ENCODE data around the gene UBE3B. TPM values are rescaled to one million over a fixed set of nuclear protein-coding genes. Genes with fewer than 3 reads are reported as not detected.
A peak's percentile ranks its signal among the peaks of the same experiment; 100 is the strongest.
"Not testable (repeated sequence)": the region's sequence is repeated elsewhere in the genome, so short reads cannot be mapped to it uniquely, and the experiment has no call there.

UBE3B gene
- total RNA-seq, 2 donors from 2014 or later = 40.4 to 54.8 TPM

GRCh38 chr12:109464642-109465351, 12.6 kb upstream of the UBE3B start:
- ATAC-seq (no peak), DNase-seq (no peak)
- intact Hi-C loops (cut with DNase I) = no loop called here

GRCh38 chr12:109466305-109466704, 11.1 kb upstream of the UBE3B start:
- DNase-seq (no peak), ATAC-seq (no peak)
- intact Hi-C loops (cut with DNase I) = no loop called here

GRCh38 chr12:109466821-109467220, 10.6 kb upstream of the UBE3B start:
- intact Hi-C loops (cut with DNase I) = no loop called here
- DNase-seq = no peak
- peak in 1 of 2 donors; percentile 17 for ATAC-seq

DNA sequence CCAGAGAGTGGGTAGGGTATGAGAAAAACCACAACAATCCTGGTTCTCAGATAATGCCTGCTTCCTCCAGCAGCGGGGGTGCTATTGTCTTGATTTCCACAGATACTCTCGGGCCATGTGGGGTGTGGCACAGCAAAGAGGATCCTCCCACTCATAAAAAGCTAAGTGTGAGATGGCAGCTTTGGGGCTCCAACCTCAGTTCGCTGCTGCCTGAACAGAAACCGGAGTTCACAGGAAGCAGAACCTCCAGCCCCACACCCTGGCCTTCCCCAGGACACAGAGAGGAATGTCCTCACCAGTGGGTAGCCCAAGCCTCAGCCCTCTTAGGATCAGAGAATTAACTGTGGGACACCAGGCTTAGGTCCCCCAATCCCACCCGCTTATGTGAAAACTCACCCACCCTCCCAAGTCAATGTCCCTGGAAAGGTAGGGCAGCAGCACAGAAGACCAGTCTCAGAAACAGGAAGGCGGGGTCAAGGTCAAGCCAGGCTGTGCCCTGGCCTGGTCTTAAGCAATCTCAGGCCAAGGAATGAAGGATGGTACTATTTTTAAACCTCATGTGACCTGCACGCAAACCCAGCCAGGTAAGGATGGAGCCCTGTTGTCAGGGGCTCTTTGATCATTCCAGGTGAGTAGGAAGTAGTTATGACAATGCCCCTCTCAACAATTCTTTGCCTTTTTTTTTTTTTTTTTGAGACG, 9.3 kb upstream of the UBE3B start:
- ATAC-seq = no peak
- intact Hi-C loops (cut with DNase I) = no loop called here
- no peak for DNase-seq

DNA sequence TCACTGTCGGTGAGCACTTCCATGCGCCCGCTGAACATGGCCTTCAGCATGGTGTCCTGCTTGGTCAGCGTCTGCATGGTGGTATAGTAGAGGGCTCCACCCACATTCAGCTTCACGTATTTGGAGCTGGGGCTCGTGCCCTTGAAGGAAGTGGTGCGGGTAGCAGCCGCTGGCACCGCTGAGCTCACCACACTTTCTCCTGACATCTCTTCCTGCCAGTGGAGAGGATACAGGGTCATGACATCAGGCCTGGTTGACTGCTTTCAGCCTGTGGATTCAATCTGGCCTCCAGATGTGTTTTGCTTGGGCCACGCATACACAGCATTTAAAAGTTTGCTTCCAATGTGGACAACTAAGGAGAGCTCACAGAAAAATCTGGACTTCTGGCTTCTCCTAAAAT, 7.9 kb upstream of the UBE3B start:
- ATAC-seq = no peak

GRCh38 chr12:109473006-109473405, 4.4 kb upstream of the UBE3B start:
- intact Hi-C loops (cut with DNase I) = loop anchor here in 1 of 2 donors (10.0 kb wide), 1 partner anchor 48 kb away; no protein-coding TSS in a partner anchor
- ATAC-seq = no peak
- no peak for DNase-seq

More for the DNA sequence above, 7.9 kb upstream of the UBE3B start:
- intact Hi-C loops (cut with DNase I) = no loop called here
- no peak for DNase-seq

DNA sequence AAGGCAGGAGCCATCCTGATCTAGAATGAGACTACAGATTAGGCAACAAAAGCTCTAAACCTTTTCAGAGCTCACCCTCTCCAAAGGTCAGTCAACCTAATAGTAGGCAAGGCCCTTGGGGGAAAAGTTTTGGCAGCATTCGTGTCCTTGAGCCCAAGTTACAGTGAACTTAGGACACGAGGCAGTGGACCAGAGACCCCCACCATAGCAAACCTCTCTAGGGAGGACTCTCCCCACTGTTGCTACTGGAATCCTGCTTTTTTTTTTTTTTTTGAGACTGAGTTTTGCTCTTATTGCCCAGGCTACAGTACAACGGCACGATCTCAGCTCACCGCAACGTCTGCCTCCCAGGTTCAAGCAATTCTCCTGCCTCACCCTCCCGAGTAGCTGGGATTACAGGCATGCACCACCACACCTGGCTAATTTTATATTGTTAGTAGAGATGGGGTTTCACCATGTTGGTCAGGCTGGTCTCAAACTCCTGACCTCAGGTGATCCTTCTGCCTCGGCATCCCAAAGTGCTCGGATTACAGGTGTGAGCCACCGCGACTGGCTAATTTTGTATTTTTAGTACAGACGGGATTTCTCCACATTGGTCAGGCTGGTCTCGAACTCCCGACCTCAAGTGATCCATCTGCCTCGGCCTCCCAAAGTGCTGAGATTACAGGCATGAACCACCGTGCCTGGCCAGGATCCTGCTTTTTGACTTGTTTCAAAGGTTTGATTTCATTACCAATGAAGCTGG, 3.7 kb upstream of the UBE3B start:
- not testable (repeated sequence) for ATAC-seq, DNase-seq
- intact Hi-C loops (cut with DNase I) = loop anchor here in 1 of 2 donors (10.0 kb wide), 1 partner anchor 49 kb away; no protein-coding TSS in a partner anchor

GRCh38 chr12:109475121-109475520, 2.3 kb upstream of the UBE3B start:
- no peak for DNase-seq
- intact Hi-C loops (cut with DNase I) = loop anchor here in 1 of 2 donors (10.0 kb wide), 1 partner anchor 50 kb away; no protein-coding TSS in a partner anchor
- no peak for ATAC-seq

- ATAC-seq = no peak
- intact Hi-C loops (cut with DNase I) = loop anchor here (2.0 to 10.0 kb wide), 2 partner anchors 43 to 51 kb away; no protein-coding TSS in a partner anchor
- no peak for DNase-seq
Observed at GRCh38 chr12:109475993-109476806, 1.2 kb upstream of the UBE3B start.

DNA sequence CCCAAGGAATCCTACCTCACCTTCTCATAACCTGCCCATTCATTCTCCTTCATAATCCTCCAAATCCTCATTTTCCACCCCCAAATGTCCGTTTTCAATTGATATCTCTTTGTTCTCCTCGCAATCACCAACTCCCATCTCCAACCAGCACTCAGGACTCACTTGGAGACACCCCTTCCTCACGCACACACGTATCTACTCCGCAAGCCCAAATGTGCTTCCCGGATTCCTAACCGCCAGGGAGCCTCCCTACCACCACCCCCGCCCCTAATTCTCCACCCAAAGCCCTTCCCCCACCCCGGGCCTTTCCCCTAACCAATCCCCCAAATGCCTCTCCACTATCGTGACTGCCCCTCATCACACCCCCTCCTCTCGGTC, 638 bp upstream of the UBE3B start:
- ATAC-seq (peak; percentile 2 to 27), DNase-seq (no peak)
- intact Hi-C loops (cut with DNase I) = loop anchor here (2.0 to 10.0 kb wide), 2 partner anchors 44 to 52 kb away; no protein-coding TSS in a partner anchor

DNA sequence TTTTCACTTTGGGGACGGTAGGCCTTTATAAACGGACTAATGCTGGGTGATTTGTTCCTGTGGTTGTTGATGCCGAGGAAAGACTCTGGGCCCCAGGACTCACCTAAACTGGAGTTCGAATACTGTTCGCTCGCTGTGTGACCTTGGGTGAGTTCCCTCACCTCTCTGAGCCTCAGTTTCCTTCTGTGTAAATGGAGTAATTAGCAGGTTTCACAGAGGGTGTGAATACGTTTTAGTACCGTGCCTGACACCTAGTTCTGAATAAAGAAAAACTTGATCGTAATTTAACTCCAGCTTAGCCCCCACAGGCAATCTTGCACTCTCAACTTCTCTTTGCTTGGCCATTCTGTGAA, 505 bp downstream of the UBE3B start:
- intact Hi-C loops (cut with DNase I) = loop anchor here (2.0 to 10.0 kb wide), 2 partner anchors 45 to 53 kb away; no protein-coding TSS in a partner anchor
- DNase-seq (no peak), ATAC-seq (no peak)

DNA sequence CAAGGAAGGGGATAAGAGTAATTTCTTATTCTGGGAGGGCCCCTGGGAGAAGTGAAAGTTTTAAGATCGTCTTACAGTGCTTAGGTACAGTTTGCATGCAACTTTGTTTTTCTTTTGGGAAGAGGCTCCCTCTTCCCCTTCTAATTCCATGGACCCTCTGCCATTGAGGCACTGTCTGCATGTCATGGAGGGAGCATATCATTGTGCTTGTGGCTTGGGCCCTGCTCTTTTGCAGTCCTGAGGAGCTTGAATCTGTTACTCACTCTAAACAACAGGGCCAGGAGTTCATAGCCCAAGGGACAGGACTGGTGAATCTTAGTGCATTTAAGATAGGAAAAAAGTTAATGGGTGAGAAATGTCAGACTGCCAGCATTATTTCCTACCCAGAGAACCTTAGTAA, 2.3 kb downstream of the UBE3B start:
- intact Hi-C loops (cut with DNase I) = loop anchor here in 1 of 2 donors (10.0 kb wide), 1 partner anchor 55 kb away; no protein-coding TSS in a partner anchor
- DNase-seq (no peak), ATAC-seq (no peak)

DNA sequence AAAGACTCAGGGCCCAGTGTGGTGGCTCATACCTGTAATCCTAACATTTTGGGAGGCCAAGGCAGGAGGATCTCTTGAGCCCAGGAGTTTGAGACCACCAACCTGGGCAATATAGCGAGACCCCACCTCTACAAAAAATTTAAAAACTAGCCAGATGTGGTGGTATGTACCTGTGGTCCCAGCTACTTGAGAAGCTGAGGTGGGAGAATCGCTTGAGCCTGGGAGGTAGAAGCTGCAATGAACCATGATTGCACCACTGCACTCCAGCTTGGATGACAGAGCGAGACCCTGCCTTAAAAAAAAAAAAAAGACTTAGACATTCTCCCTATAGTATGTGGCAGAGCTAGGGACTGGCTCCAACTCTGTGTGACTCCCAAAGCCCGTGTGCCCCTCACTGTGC, 2.9 kb downstream of the UBE3B start:
- intact Hi-C loops (cut with DNase I) = no loop called here
- ATAC-seq (no peak), DNase-seq (no peak)

DNA sequence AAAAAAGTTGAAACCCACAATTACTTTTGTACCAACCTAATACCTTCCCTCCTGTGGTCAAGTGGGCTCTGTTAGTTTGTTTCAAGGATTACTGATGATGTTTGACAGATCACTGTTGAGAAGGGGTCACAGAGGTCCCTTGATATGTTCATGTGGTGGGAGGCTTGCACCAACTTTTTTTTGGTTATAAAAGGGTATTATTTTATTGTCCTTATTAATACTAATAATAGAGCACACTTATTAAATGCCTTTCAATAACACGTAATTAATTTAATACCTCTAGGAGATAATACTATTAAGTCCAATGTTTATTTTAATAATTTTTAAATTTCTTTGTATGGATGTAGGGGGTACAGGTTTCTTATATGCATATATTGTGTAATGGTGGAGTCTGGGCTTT, 4.4 kb downstream of the UBE3B start:
- DNase-seq (no peak), ATAC-seq (no peak)
- intact Hi-C loops (cut with DNase I) = no loop called here

DNA sequence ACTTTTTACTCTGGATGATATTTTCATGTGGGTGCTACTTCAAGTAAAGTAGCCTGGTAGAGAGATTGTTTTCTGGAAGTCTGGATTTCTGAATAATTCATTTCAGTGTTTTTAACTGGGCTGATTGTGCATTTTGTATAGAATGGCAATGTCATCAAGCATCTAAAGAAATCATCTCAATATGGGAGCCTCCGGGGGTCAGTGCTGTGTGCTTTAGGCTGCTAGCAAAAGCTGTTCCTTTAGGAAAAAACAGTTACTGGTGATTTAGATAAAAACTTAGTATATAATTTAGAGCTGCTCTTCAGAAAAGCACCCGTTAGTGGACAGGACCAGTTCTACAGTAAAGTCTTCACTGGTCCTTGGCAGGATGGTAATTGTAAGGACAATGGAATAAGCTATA, 5.1 kb downstream of the UBE3B start:
- intact Hi-C loops (cut with DNase I) = no loop called here
- no peak for ATAC-seq
- no peak for DNase-seq

- intact Hi-C loops (cut with DNase I) = no loop called here
- ATAC-seq (no peak), DNase-seq (no peak)
Observed at GRCh38 chr12:109482894-109483293, 5.5 kb downstream of the UBE3B start.

- no peak for ATAC-seq
- DNase-seq = no peak
Observed at GRCh38 chr12:109483346-109483745, 5.9 kb downstream of the UBE3B start.

DNA sequence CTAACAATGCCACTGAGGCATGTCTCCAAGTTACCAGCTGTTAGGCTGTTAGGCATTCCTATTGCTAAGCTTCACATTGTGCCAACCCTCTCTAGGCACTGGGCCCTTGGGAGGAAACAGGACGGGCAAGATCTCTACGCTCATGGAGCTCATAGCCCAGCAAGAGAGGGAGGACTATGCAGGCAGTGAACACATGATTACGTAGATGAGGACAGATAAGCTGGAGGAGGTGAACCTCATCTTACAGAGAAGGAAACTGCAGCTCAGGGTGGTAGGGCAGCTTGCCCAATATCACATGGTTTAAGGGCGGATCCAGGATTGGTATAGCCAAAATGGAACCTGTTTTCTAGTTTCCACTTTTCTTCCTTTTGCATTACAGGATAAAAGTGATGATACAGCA, 7.8 kb downstream of the UBE3B start:
- DNase-seq = no peak

More at GRCh38 chr12:109483346-109483745, 5.9 kb downstream of the UBE3B start:
- intact Hi-C loops (cut with DNase I) = no loop called here

More for the DNA sequence above, 7.8 kb downstream of the UBE3B start:
- no peak for ATAC-seq
- intact Hi-C loops (cut with DNase I) = no loop called here
